Measurements from ENCODE around the gene SNX8. TPM values are rescaled to one million over a fixed set of nuclear protein-coding genes. Genes with fewer than 3 reads are reported as not detected.

SNX8 gene
- total and polyA plus RNA-seq, 9 of the 15 experiments (the other 6 are each of a cell fraction or from before 2014, with no cell fraction given), result 2.7 to 51.6 (median 16.9) TPM

GRCh38 chr7:2282185-2282751 lies 32.0 kb downstream of the SNX8 start (continued):
- TF ChIP-seq ID3 (CRISPR knock-in tag; IDR thresholded peaks at IDR 0.05), result no peak
- TF ChIP-seq ID3 (tag; IDR thresholded peaks at IDR 0.05), result 0 out of 2 replicates have a peak, but pooled peaks have one; percentile 32
- TF ChIP-seq JUN (IDR thresholded peaks at IDR 0.05; ENCODE audit: borderline replicate concordance, low read depth, low read length), result no peak
- TF ChIP-seq JUN (CRISPR knock-in tag; IDR thresholded peaks at IDR 0.05; ENCODE audit: borderline replicate concordance), result no peak
- peak; percentile 60 for TF ChIP-seq TAL1 (IDR thresholded peaks at IDR 0.05)
- peak; percentile 70; the same call in 1 of the 2 replicates for TF ChIP-seq RNF2 (IDR thresholded peaks at IDR 0.05)
- TF ChIP-seq KLF16 (IDR thresholded peaks at IDR 0.05), result peak; percentile 85
- no peak for TF ChIP-seq SAFB2 (IDR thresholded peaks at IDR 0.05; ENCODE audit: borderline replicate concordance, low read depth, low read length, severe bottlenecking)
- TF ChIP-seq POLR2AphosphoS2 (IDR thresholded peaks at IDR 0.05; ENCODE audit: low read length), result no peak
- 0 out of 2 replicates have a peak, but pooled peaks have one; percentile 26 for TF ChIP-seq ZKSCAN1 (IDR thresholded peaks at IDR 0.05; ENCODE audit: low read depth, low read length)
- TF ChIP-seq YY1 (IDR thresholded peaks at IDR 0.05; ENCODE audit: borderline replicate concordance in 1 of 3, control insufficient read depth in 1 of 3, extremely low read depth in 1 of 3, insufficient read depth in 3 of 3, insufficient read length in 1 of 3, insufficient replicate concordance in 2 of 3, low read depth in 1 of 3, low read length in 2 of 3), result no peak
- peak; percentile 80; the same call in 1 of the 2 replicates for TF ChIP-seq L3MBTL2 (IDR thresholded peaks at IDR 0.05)
- no peak for TF ChIP-seq ELF2 (CRISPR knock-in tag; IDR thresholded peaks at IDR 0.05)
- TF ChIP-seq ZFX (CRISPR knock-in tag; IDR thresholded peaks at IDR 0.05), result peak; percentile 41; the same call in 1 of the 2 replicates
- TF ChIP-seq NFRKB (IDR thresholded peaks at IDR 0.05; ENCODE audit: low read depth), result no peak
- no peak for TF ChIP-seq MEF2D (tag; conservative IDR thresholded peaks at IDR 0.05; ENCODE audit: low read depth)
- TF ChIP-seq, protein P1, sequence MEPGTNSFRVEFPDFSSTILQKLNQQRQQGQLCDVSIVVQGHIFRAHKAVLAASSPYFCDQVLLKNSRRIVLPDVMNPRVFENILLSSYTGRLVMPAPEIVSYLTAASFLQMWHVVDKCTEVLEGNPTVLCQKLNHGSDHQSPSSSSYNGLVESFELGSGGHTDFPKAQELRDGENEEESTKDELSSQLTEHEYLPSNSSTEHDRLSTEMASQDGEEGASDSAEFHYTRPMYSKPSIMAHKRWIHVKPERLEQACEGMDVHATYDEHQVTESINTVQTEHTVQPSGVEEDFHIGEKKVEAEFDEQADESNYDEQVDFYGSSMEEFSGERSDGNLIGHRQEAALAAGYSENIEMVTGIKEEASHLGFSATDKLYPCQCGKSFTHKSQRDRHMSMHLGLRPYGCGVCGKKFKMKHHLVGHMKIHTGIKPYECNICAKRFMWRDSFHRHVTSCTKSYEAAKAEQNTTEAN (CRISPR knock-in tag; IDR thresholded peaks at IDR 0.05), result no peak
- TF ChIP-seq, protein P2, sequence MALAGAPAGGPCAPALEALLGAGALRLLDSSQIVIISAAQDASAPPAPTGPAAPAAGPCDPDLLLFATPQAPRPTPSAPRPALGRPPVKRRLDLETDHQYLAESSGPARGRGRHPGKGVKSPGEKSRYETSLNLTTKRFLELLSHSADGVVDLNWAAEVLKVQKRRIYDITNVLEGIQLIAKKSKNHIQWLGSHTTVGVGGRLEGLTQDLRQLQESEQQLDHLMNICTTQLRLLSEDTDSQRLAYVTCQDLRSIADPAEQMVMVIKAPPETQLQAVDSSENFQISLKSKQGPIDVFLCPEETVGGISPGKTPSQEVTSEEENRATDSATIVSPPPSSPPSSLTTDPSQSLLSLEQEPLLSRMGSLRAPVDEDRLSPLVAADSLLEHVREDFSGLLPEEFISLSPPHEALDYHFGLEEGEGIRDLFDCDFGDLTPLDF (CRISPR knock-in tag; IDR thresholded peaks at IDR 0.05), result no peak
- TF ChIP-seq, protein P3, sequence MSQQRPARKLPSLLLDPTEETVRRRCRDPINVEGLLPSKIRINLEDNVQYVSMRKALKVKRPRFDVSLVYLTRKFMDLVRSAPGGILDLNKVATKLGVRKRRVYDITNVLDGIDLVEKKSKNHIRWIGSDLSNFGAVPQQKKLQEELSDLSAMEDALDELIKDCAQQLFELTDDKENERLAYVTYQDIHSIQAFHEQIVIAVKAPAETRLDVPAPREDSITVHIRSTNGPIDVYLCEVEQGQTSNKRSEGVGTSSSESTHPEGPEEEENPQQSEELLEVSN (IDR thresholded peaks at IDR 0.05; ENCODE audit: borderline replicate concordance in 1 of 2, extremely low read depth in 1 of 2, insufficient read depth in 1 of 2, insufficient read length in 1 of 2, low read depth in 1 of 2, low read length in 1 of 2, poor library complexity in 1 of 2, severe bottlenecking in 1 of 2), result peak in 1 of 2 experiments; percentile 44
- TF ChIP-seq NBN (IDR thresholded peaks at IDR 0.05; ENCODE audit: low read depth), result peak; percentile 46; the same call in 1 of the 2 replicates
- no peak for TF ChIP-seq NKRF (IDR thresholded peaks at IDR 0.05; ENCODE audit: borderline replicate concordance)

All from K562 (cell line).